OCI-LY3 (cell line): ENCODE measurements around the gene TMEM38A.

Experiments
- EZH2phosphoT487 ChIP-seq: fragments of 200-600 bp; shearing (Covaris generic); IDR thresholded peaks from 2 replicates; pipeline ENCODE4 v1.6.1; 2018; ENCODE audit warnings: antibody characterized with exemption, mixed run types, low read depth
- TF ChIP-seq, protein P1 (sequence below): fragments of 200-600, 300-600 bp; sonication (generic); IDR thresholded peaks from 2 replicates; pipeline ENCODE4 v1.5.1; 2014; ENCODE audit warnings: antibody characterized with exemption, low read length, low read depth

DNA sequence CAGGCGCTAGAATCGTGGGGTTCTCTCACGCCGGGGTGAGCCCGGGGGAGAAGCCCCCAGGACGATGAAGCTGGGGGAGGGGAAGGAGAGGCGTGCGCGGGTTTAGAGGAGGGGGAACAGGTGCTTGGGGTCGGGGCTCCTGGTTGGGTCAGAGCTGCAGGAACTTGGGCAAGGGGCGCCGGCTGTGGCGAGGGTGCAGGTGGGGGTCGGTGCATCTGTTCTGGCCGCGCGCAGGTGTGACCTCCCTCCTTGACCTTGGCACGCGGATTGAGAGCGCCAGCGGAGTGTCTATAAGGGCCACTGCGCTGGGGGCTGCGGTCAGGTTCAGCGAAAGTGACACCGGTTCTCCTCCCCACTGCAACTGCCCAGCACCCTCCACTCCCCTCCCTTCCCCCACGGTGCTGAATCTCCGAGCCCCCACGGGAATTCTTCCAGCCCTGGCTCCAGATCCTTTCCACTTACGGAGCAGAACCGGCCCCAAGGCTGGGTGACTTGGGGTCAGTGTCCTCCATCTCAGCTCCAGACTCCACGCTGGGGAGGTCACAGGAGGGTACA lies 618 bp downstream of the TMEM38A start:
- TF ChIP-seq, protein P1, sequence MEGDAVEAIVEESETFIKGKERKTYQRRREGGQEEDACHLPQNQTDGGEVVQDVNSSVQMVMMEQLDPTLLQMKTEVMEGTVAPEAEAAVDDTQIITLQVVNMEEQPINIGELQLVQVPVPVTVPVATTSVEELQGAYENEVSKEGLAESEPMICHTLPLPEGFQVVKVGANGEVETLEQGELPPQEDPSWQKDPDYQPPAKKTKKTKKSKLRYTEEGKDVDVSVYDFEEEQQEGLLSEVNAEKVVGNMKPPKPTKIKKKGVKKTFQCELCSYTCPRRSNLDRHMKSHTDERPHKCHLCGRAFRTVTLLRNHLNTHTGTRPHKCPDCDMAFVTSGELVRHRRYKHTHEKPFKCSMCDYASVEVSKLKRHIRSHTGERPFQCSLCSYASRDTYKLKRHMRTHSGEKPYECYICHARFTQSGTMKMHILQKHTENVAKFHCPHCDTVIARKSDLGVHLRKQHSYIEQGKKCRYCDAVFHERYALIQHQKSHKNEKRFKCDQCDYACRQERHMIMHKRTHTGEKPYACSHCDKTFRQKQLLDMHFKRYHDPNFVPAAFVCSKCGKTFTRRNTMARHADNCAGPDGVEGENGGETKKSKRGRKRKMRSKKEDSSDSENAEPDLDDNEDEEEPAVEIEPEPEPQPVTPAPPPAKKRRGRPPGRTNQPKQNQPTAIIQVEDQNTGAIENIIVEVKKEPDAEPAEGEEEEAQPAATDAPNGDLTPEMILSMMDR = no peak
- no peak for TF ChIP-seq EZH2phosphoT487
